HEK293 (cell line): ENCODE results near the gene CDC42EP1.

ENCODE experiments used
- CTCF ChIA-PET: fragments of 350-600 bp; formaldehyde crosslinking; extraction: SDS; loops from one replicate; lab custom pipeline; 2021; ENCODE audit warnings: antibody characterized with exemption; lab: Yijun Ruan, JAX
- POLR2A ChIA-PET: fragments of 300-600 bp; formaldehyde crosslinking; extraction: SDS; loops from one replicate; lab custom pipeline; 2020; ENCODE audit warnings: antibody characterized with exemption, inconsistent platforms; lab: Yijun Ruan, JAX
- H3K27ac ChIP-seq: fragments of 200-500 bp; sonication (Bioruptor generic); 2 replicates; pipeline ENCODE4 v1.5.1; 2014; ENCODE audit warnings: low read depth, low read length, control low read depth, inconsistent platforms; ENCODE audit errors: extremely low read depth
- H3K36me3 ChIP-seq, 2 experiments: fragments of 200-500 bp in 1 of 2; sonication (Bioruptor generic) in 1 of 2; 1 replicate in 1 of 2; 2 replicates in 1 of 2; pipeline ENCODE4 v1.5.1; 2014 to 2017; ENCODE audit warnings: inconsistent platforms in 2 of 2, low read length in 2 of 2; ENCODE audit not compliant: control insufficient read depth in 2 of 2, insufficient read depth in 1 of 2
- H3K4me1 ChIP-seq: fragments of 200-500 bp; sonication (Bioruptor generic); 2 replicates; pipeline ENCODE4 v1.5.1; 2014; ENCODE audit warnings: mild to moderate bottlenecking, low read length, inconsistent platforms; ENCODE audit not compliant: control insufficient read depth, insufficient read depth
- H3K4me3 ChIP-seq: 2 replicates; pipeline ENCODE4 v1.5.1; 2011; ENCODE audit warnings: low read depth, mild to moderate bottlenecking, control low read depth, low read length, moderate library complexity
- H3K9me3 ChIP-seq: fragments of 200-500 bp; sonication (Bioruptor generic); 2 replicates; pipeline ENCODE4 v1.5.1; 2014; ENCODE audit warnings: low read depth, low read length, inconsistent platforms; ENCODE audit not compliant: control insufficient read depth, insufficient read depth
- CTCF ChIP-seq: fragments of 450-650 bp; formaldehyde crosslinking; IDR thresholded peaks from 2 replicates; pipeline ENCODE4 v1.5.1; 2016; ENCODE audit warnings: missing biosample characterization, missing genetic modification characterization
- KLF10 ChIP-seq: fragments of 450-650 bp; IDR thresholded peaks from 2 replicates; pipeline ENCODE4 v1.5.1; 2018; ENCODE audit warnings: missing biosample characterization, mild to moderate bottlenecking, missing genetic modification characterization
- KLF17 ChIP-seq: fragments of 450-650 bp; formaldehyde crosslinking; IDR thresholded peaks from 2 replicates; pipeline ENCODE4 v1.5.1; 2016; ENCODE audit warnings: missing biosample characterization, missing genetic modification characterization
- PRDM2 ChIP-seq: fragments of 450-650 bp; formaldehyde crosslinking; IDR thresholded peaks from 2 replicates; pipeline ENCODE4 v1.5.1; 2016; ENCODE audit warnings: missing biosample characterization, missing genetic modification characterization, borderline replicate concordance
- SP2 ChIP-seq: fragments of 450-650 bp; formaldehyde crosslinking; IDR thresholded peaks from 2 replicates; pipeline ENCODE4 v1.5.1; 2016; ENCODE audit warnings: missing biosample characterization, missing genetic modification characterization
- ZBTB10 ChIP-seq: fragments of 450-650 bp; formaldehyde crosslinking; IDR thresholded peaks from 2 replicates; pipeline ENCODE4 v1.5.1; 2016; ENCODE audit warnings: missing biosample characterization, missing genetic modification characterization
- ZBTB48 ChIP-seq: fragments of 450-650 bp; formaldehyde crosslinking; IDR thresholded peaks from 2 replicates; pipeline ENCODE4 v1.5.1; 2016; ENCODE audit warnings: missing biosample characterization, missing genetic modification characterization
- ZBTB7A ChIP-seq: fragments of 450-650 bp; formaldehyde crosslinking; IDR thresholded peaks from 2 replicates; pipeline ENCODE4 v1.5.1; 2016; ENCODE audit warnings: low read depth, missing biosample characterization, missing genetic modification characterization
- ZNF561 ChIP-seq: fragments of 450-650 bp; IDR thresholded peaks from 2 replicates; pipeline ENCODE4 v1.5.1; 2018; ENCODE audit warnings: missing biosample characterization, missing genetic modification characterization, borderline replicate concordance
- ZNF571 ChIP-seq: fragments of 450-650 bp; formaldehyde crosslinking; IDR thresholded peaks from 2 replicates; pipeline ENCODE4 v1.5.0; 2017; ENCODE audit warnings: missing biosample characterization, missing genetic modification characterization
- ZNF626 ChIP-seq: fragments of 450-650 bp; sonication (Bioruptor Pico); formaldehyde crosslinking; IDR thresholded peaks from 2 replicates; pipeline ENCODE4 v1.5.1; 2018; ENCODE audit warnings: missing biosample characterization, missing genetic modification characterization, inconsistent platforms
- ZNF654 ChIP-seq: fragments of 450-650 bp; formaldehyde crosslinking; IDR thresholded peaks from 2 replicates; pipeline ENCODE4 v1.5.1; 2016; ENCODE audit warnings: low read depth, missing biosample characterization, missing genetic modification characterization
- ZNF670 ChIP-seq: fragments of 450-650 bp; formaldehyde crosslinking; IDR thresholded peaks from 2 replicates; pipeline ENCODE4 v1.5.1; 2016; ENCODE audit warnings: missing biosample characterization, missing genetic modification characterization, low read depth
- ZNF692 ChIP-seq: fragments of 450-650 bp; formaldehyde crosslinking; IDR thresholded peaks from 2 replicates; pipeline ENCODE4 v1.5.1; 2016; ENCODE audit warnings: missing biosample characterization, missing genetic modification characterization
- ZNF792 ChIP-seq: fragments of 450-650 bp; formaldehyde crosslinking; IDR thresholded peaks from 2 replicates; pipeline ENCODE4 v1.5.1; 2016; ENCODE audit warnings: missing biosample characterization, missing genetic modification characterization

CDC42EP1 gene

GRCh38 chr22:37604875-37605274 is 44.6 kb downstream of the CDC42EP1 start (continued):
- TF ChIP-seq PRDM2 (tag by site-specific recombination) = no peak

GRCh38 chr22:37607010-37607934 is 47.0 kb downstream of the CDC42EP1 start:
- H3K27ac ChIP-seq = peak overlapping the region; percentile 32; the same call in 1 of the 2 replicates
- ChIA-PET CTCF (interaction anchor here (0.5 to 5.6 kb wide), 68 partner anchors 8 to 1845 kb away, joined by 3 to 60 read pairs (median 4); partner anchors contain the start of genes GCAT, NOL12, PDXP and PLA2G6), POLR2A (interaction anchor here (0.5 to 3.3 kb wide), 37 partner anchors 10 to 408 kb away, joined by 3 to 35 read pairs (median 6); partner anchors contain the start of genes ANKRD54, GCAT, LGALS1 and NOL12)
- H3K4me1 ChIP-seq = peaks cover 8% of the 10 kb centered on the region
- H3K4me3 ChIP-seq = peak overlapping the region; percentile 39
- H3K9me3 ChIP-seq = no peaks in the 10 kb centered on the region
- peaks cover 0 to 3% of the 10 kb centered on the region in 2 experiments; a peak in 2 of 3 replicates for H3K36me3 ChIP-seq
- TF ChIP-seq ZNF654 (tag by site-specific recombination) = peak; percentile 54
- peak; percentile 96 for TF ChIP-seq CTCF (tag by site-specific recombination)
- TF ChIP-seq KLF10 = 0 out of 2 replicates have a peak, but pooled peaks have one; percentile 27
- peak; percentile 67 for TF ChIP-seq ZNF692
- TF ChIP-seq ZBTB7A = no peak
- TF ChIP-seq SP2 (tag by site-specific recombination) = no peak
- no peak for TF ChIP-seq ZNF626 (tag by site-specific recombination)
- TF ChIP-seq ZNF571 (tag by site-specific recombination) = no peak
- TF ChIP-seq ZNF792 (tag by site-specific recombination) = no peak
- TF ChIP-seq KLF17 (tag by site-specific recombination) = 0 out of 2 replicates have a peak, but pooled peaks have one; percentile 43
- TF ChIP-seq ZBTB10 (tag by site-specific recombination) = peak; percentile 40
- TF ChIP-seq ZNF561 (tag by site-specific recombination) = 0 out of 2 replicates have a peak, but pooled peaks have one; percentile 36
- no peak for TF ChIP-seq ZNF670 (tag by site-specific recombination)
- 0 out of 2 replicates have a peak, but pooled peaks have one; percentile 68 for TF ChIP-seq ZBTB48 (tag by site-specific recombination)
